Esophagus squamous epithelium (tissue), 5 donors: ENCODE measurements around the gene RNF10. TPM values are rescaled to one million over a fixed set of nuclear protein-coding genes. Genes with fewer than 3 reads are reported as not detected.
"Not testable (repeated sequence)": the region's sequence is repeated elsewhere in the genome, so short reads cannot be mapped to it uniquely, and the experiment has no call there.

ENCODE experiments used
- DNase-seq: peaks from one replicate; lab custom pipeline; 2025; lab: John Stamatoyannopoulos, UW
- H3K27ac ChIP-seq, 4 donors: fragments of 200-600 bp; sonication (generic); one replicate each; pipeline ENCODE4 v1.5.1; 2016 to 2019; ENCODE audit warnings: mild to moderate bottlenecking in 1 of 4
- H3K27me3 ChIP-seq, 4 donors: fragments of 200-600 bp; sonication (generic); 1 replicate in 3 of 4; 2 replicates in 1 of 4; pipeline versions ENCODE4 v1.5.1 to v1.6.0; 2017 to 2021; ENCODE audit warnings: antibody characterized with exemption in 1 of 4
- H3K36me3 ChIP-seq, 3 donors: fragments of 200-600 bp; sonication (generic); one replicate each; pipeline ENCODE4 v1.5.1; 2016 to 2019
- H3K4me1 ChIP-seq, 3 donors: fragments of 200-600 bp; sonication (generic); one replicate each; pipeline ENCODE4 v1.5.1; 2017 to 2019
- H3K4me3 ChIP-seq, 4 donors: fragments of 200-600 bp; sonication (generic); 1 replicate in 3 of 4; 2 replicates in 1 of 4; pipeline ENCODE4 v1.5.1; 2016 to 2019; ENCODE audit warnings: mild to moderate bottlenecking in 2 of 4, moderate library complexity in 1 of 4
- H3K9me3 ChIP-seq, 3 donors: fragments of 200-600 bp; sonication (generic); one replicate each; pipeline ENCODE4 v1.5.1; 2016 to 2019
- CTCF ChIP-seq, 6 experiments: fragments of 450-650 bp in 4 of 6; fragments of 200-600 bp in 2 of 6; sonication (generic) in 2 of 6; IDR thresholded peaks; one replicate each; pipeline ENCODE4 v1.5.1; 2016 to 2019; ENCODE audit warnings: antibody characterized with exemption in 6 of 6, mild to moderate bottlenecking in 4 of 6, moderate library complexity in 4 of 6
- POLR2A ChIP-seq, 4 donors: fragments of 450-650 bp; IDR thresholded peaks; one replicate each; pipeline ENCODE4 v1.6.1; 2017; ENCODE audit warnings: antibody characterized with exemption in 4 of 4, mild to moderate bottlenecking in 4 of 4, moderate library complexity in 3 of 4
- WGBS, 2 donors: methylation state at CpG; one replicate each; pipeline ENCODE4 v1.1.5; 2018; 5-methylcytosine and 5-hydroxymethylcytosine counted together
- intact Hi-C: fragments of 100-400 bp; cut with DNase I; formaldehyde crosslinking; loops from one replicate; pipeline ENCODE4 v1.15.0; 2022
- total RNA-seq, 4 donors: library from RNA; depleted of rRNA; stranded (reverse); fragments of >200 nt; gene quantifications; one replicate each; pipeline ENCODE4 v1.1.0, GENCODE V29; 2016
- donor health status: DM: yes; HTN: yes; CAD: no.

Gene RNF10
- total RNA-seq, 4 donors from 2014 or later: 93.9 to 163 (median 120) TPM

GRCh38 chr12:120504587-120504986 lies 29.6 kb upstream of the RNF10 start:
- Histone ChIP-seq H3K27me3 (no peaks in the 10 kb centered on the region), H3K9me3 (no peaks in the 10 kb centered on the region), H3K27ac (no peak overlapping the region), H3K36me3 (peaks cover 0 to 87% (median 8%) of the 10 kb centered on the region in 3 donors), H3K4me3 (no peak overlapping the region), H3K4me1 (no peaks in the 10 kb centered on the region)
- intact Hi-C loops: no loop called here
- no peak for TF ChIP-seq CTCF (IDR thresholded peaks at IDR 0.05)
- no peak for TF ChIP-seq POLR2A (IDR thresholded peaks at IDR 0.05)
- WGBS, 2 donors: 71 to 91% methylated on average over 4 of the region's 4 CpGs
- no peak for DNase-seq

- no peaks in the 10 kb centered on the region for H3K9me3 ChIP-seq
- no peaks in the 10 kb centered on the region for H3K27me3 ChIP-seq
- H3K4me3 ChIP-seq: no peak overlapping the region
- WGBS, 2 donors: 93 to 94% methylated on average over 6 to 8 of the region's 8 CpGs
- no peak overlapping the region for H3K27ac ChIP-seq
- no peaks in the 10 kb centered on the region for H3K4me1 ChIP-seq
- no peak for DNase-seq
- intact Hi-C loops: no loop called here
- TF ChIP-seq CTCF (IDR thresholded peaks at IDR 0.05) (no peak), POLR2A (IDR thresholded peaks at IDR 0.05) (no peak)
- peaks cover 0 to 97% (median 11%) of the 10 kb centered on the region in 3 donors for H3K36me3 ChIP-seq
Observed at GRCh38 chr12:120508537-120508936, 25.6 kb upstream of the RNF10 start.

- no peak for TF ChIP-seq CTCF (IDR thresholded peaks at IDR 0.05)
- TF ChIP-seq POLR2A (IDR thresholded peaks at IDR 0.05): no peak
- Histone ChIP-seq H3K36me3 (peaks cover 0 to 98% (median 20%) of the 10 kb centered on the region in 3 donors), H3K4me3 (no peak overlapping the region), H3K27ac (no peak overlapping the region), H3K9me3 (no peaks in the 10 kb centered on the region), H3K4me1 (no peaks in the 10 kb centered on the region), H3K27me3 (no peaks in the 10 kb centered on the region)
- WGBS, 2 donors: 87 to 93% methylated on average over 6 to 7 of the region's 7 CpGs
- DNase-seq: no peak
- intact Hi-C loops: no loop called here
Observed at GRCh38 chr12:120514002-120514401, 20.2 kb upstream of the RNF10 start.

GRCh38 chr12:120515496-120515895 lies 18.7 kb upstream of the RNF10 start:
- no peaks in the 10 kb centered on the region for H3K9me3 ChIP-seq
- no peak overlapping the region for H3K4me3 ChIP-seq
- H3K27me3 ChIP-seq: no peaks in the 10 kb centered on the region
- intact Hi-C loops: no loop called here
- DNase-seq: no peak
- peaks cover 0 to 92% (median 15%) of the 10 kb centered on the region in 3 donors for H3K36me3 ChIP-seq
- H3K27ac ChIP-seq: no peak overlapping the region
- H3K4me1 ChIP-seq: no peaks in the 10 kb centered on the region
- TF ChIP-seq CTCF (IDR thresholded peaks at IDR 0.05): no peak
- no peak for TF ChIP-seq POLR2A (IDR thresholded peaks at IDR 0.05)
- 93 to 96% methylated on average over 2 of the region's 2 CpGs for WGBS, 2 donors

- DNase-seq, H3K4me3 ChIP-seq, H3K4me1 ChIP-seq, intact Hi-C loops, H3K27me3 ChIP-seq, H3K9me3 ChIP-seq, H3K27ac ChIP-seq: not testable (repeated sequence)
- 87 to 92% methylated on average over 7 to 8 of the region's 8 CpGs for WGBS, 2 donors
- peaks cover 0 to 79% (median 15%) of the 10 kb centered on the region in 3 donors for H3K36me3 ChIP-seq
Observed at GRCh38 chr12:120519324-120519723, 14.8 kb upstream of the RNF10 start.

- Histone ChIP-seq H3K4me1 (no peaks in the 10 kb centered on the region), H3K27me3 (no peaks in the 10 kb centered on the region), H3K4me3 (no peak overlapping the region), H3K36me3 (peaks cover 0 to 54% (median 4%) of the 10 kb centered on the region in 3 donors), H3K9me3 (no peaks in the 10 kb centered on the region), H3K27ac (no peak overlapping the region)
- 90 to 94% methylated on average over 8 of the region's 9 CpGs for WGBS, 2 donors
- intact Hi-C loops: no loop called here
- TF ChIP-seq CTCF (IDR thresholded peaks at IDR 0.05): no peak
- TF ChIP-seq POLR2A (IDR thresholded peaks at IDR 0.05): no peak
- DNase-seq: no peak
Observed at GRCh38 chr12:120522568-120522967, 11.6 kb upstream of the RNF10 start.
